Subcutaneous abdominal adipose tissue (tissue), 5 donors: ENCODE results near the gene SELENOS.

Source experiments
- H3K27ac ChIP-seq: one replicate; pipeline ENCODE4 v1.7.0; 2013; ENCODE audit warnings: low read depth, mild to moderate bottlenecking, inconsistent platforms, low read length, moderate library complexity
- H3K27me3 ChIP-seq, 5 donors: one replicate each; pipeline ENCODE4 v1.7.0; 2013; ENCODE audit warnings: low read length in 5 of 5, inconsistent platforms in 1 of 5; ENCODE audit not compliant: control insufficient read depth in 5 of 5, insufficient read depth in 4 of 5
- H3K36me3 ChIP-seq, 5 donors: one replicate each; pipeline ENCODE4 v1.7.0; 2013; ENCODE audit warnings: low read length in 5 of 5; ENCODE audit not compliant: control insufficient read depth in 5 of 5, insufficient read depth in 5 of 5
- H3K4me1 ChIP-seq, 5 donors: one replicate each; pipeline ENCODE4 v1.7.0; 2013; ENCODE audit warnings: low read length in 5 of 5, mild to moderate bottlenecking in 3 of 5, moderate library complexity in 1 of 5; ENCODE audit not compliant: control insufficient read depth in 5 of 5, insufficient read depth in 5 of 5
- H3K4me3 ChIP-seq, 5 donors: one replicate each; pipeline ENCODE4 v1.7.0; 2013; ENCODE audit warnings: low read length in 5 of 5, low read depth in 1 of 5
- H3K9ac ChIP-seq, 5 donors: one replicate each; pipeline ENCODE4 v1.7.0; 2013; ENCODE audit warnings: low read length in 5 of 5, mild to moderate bottlenecking in 4 of 5, moderate library complexity in 3 of 5
- H3K9me3 ChIP-seq, 5 donors: one replicate each; pipeline ENCODE4 v1.7.0; 2013; ENCODE audit warnings: low read length in 5 of 5; ENCODE audit not compliant: control insufficient read depth in 5 of 5
- donor health status: healthy.
- donor health status: healthy.
- donor health status: healthy.
- donor health status: healthy.
- donor health status: healthy.

Gene SELENOS

GRCh38 chr15:101320501-101321052 is 43.3 kb upstream of the SELENOS start:
- H3K9me3 ChIP-seq: no peaks in the 10 kb centered on the region
- no peak overlapping the region for H3K9ac ChIP-seq
- H3K27ac ChIP-seq: no peak overlapping the region
- peak overlapping the region in 3 of 5 donors; percentile 29 to 42 (median 39) for H3K4me3 ChIP-seq
- H3K36me3 ChIP-seq: no peaks in the 10 kb centered on the region
- H3K27me3 ChIP-seq: peaks cover 0 to 6% (median 2%) of the 10 kb centered on the region in 5 donors
- no peaks in the 10 kb centered on the region for H3K4me1 ChIP-seq

- Histone ChIP-seq H3K9me3 (no peaks in the 10 kb centered on the region), H3K36me3 (no peaks in the 10 kb centered on the region), H3K9ac (no peak overlapping the region), H3K4me3 (no peak overlapping the region), H3K27ac (no peak overlapping the region), H3K27me3 (peaks cover 0 to 6% (median 2%) of the 10 kb centered on the region in 5 donors), H3K4me1 (no peaks in the 10 kb centered on the region)
Measured at GRCh38 chr15:101318839-101319238, 41.6 kb upstream of the SELENOS start.

DNA sequence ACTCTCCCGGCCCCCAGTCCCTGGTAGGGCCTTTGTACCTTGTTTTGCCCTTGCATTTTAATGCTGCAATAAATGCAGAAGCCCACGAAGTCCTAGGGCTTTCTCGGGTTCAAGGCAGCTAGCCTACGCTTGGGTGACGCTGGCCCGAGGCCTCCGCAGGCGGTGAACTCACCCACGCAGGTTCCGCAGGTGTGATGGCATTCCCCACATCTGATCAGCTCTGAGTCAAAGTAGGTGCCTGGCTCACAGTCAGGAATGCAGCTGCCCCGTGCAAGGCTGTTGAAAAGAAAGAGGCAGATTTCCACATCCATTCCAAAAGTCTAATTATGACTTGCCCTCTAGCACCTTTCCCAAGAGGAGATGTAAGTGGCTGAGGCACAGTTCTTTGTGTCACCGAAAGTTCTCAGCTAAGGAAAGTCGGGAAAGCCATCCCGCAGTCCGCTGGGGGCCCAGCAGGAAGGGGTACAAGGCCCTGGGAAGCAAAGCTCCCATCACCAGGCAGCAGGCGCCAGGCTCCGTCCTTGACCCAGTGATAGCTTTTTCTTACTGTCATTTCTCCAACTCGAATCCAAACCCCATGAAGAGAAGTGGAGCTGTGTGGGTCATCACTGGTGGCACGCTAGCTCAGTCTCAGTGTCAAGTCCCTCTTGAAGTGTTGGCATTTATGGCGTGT is 41.0 kb upstream of the SELENOS start:
- Histone ChIP-seq H3K27ac (no peak overlapping the region), H3K9me3 (no peaks in the 10 kb centered on the region), H3K36me3 (no peaks in the 10 kb centered on the region), H3K27me3 (peaks cover 0 to 6% (median 2%) of the 10 kb centered on the region in 5 donors), H3K4me1 (peaks cover 0 to 3% (median 1%) of the 10 kb centered on the region in 5 donors), H3K4me3 (no peak overlapping the region), H3K9ac (no peak overlapping the region)

- H3K36me3 ChIP-seq: no peaks in the 10 kb centered on the region
- no peak overlapping the region for H3K9ac ChIP-seq
- H3K27ac ChIP-seq: no peak overlapping the region
- H3K4me3 ChIP-seq: no peak overlapping the region
- no peaks in the 10 kb centered on the region for H3K9me3 ChIP-seq
- peaks cover 0 to 8% (median 5%) of the 10 kb centered on the region in 5 donors for H3K4me1 ChIP-seq
- peaks cover 0 to 3% (median 2%) of the 10 kb centered on the region in 5 donors for H3K27me3 ChIP-seq
Measured at GRCh38 chr15:101317336-101317872, 40.1 kb upstream of the SELENOS start.

DNA sequence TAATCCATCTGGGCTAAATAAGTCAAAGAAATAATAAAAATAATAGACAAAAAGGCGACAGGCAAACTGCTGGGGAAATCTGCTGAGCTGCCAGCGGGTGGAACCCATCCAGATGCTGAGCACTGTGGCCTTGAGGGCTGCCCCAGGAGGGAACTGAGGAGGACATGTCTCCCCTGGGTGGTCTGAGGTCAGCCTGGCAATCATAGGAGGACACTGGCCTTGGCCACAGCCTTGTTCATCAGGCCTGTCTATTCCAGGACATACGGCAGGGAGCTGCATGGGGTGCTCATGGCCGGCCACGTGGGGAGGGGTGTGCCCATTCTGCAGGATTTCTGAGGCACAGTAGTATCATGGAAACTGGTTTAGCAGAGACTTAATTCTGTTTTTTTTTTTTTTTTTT is 39.2 kb upstream of the SELENOS start:
- peaks cover 0 to 3% (median 2%) of the 10 kb centered on the region in 5 donors for H3K27me3 ChIP-seq
- H3K9me3 ChIP-seq: no peaks in the 10 kb centered on the region
- no peak overlapping the region for H3K27ac ChIP-seq
- no peak overlapping the region for H3K4me3 ChIP-seq
- peaks cover 0 to 8% (median 5%) of the 10 kb centered on the region in 5 donors for H3K4me1 ChIP-seq
- H3K36me3 ChIP-seq: no peaks in the 10 kb centered on the region
- no peak overlapping the region for H3K9ac ChIP-seq

DNA sequence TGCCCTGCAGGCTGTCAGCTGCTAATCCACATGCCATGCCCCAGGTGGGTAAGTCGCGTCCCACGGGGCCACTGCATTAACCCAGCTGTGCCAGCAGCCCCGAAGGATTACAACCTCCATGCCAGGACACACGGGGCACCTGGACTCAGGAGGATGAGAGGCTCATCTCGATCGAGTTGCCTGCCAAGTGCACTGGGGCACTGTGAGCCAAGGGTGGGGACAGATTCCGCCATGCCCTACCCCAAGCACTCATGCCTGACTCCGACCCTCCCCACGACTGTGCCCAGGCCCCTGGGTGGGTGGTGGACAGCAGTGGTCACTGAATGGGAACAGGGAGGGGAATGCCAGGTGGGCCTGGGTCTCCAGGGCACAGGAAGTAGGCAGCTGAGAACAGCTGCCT is 38.5 kb upstream of the SELENOS start:
- Histone ChIP-seq H3K27me3 (peaks cover 0 to 3% (median 2%) of the 10 kb centered on the region in 5 donors), H3K4me1 (peaks cover 0 to 8% (median 5%) of the 10 kb centered on the region in 5 donors), H3K27ac (no peak overlapping the region), H3K9me3 (no peaks in the 10 kb centered on the region), H3K36me3 (no peaks in the 10 kb centered on the region), H3K9ac (no peak overlapping the region), H3K4me3 (no peak overlapping the region)

- Histone ChIP-seq H3K9ac (no peak overlapping the region), H3K4me1 (peaks cover 0 to 8% (median 5%) of the 10 kb centered on the region in 5 donors), H3K27ac (no peak overlapping the region), H3K9me3 (no peaks in the 10 kb centered on the region), H3K36me3 (no peaks in the 10 kb centered on the region), H3K27me3 (peaks cover 0 to 4% (median under 1%) of the 10 kb centered on the region in 5 donors), H3K4me3 (no peak overlapping the region)
Measured at GRCh38 chr15:101314336-101315125, 37.2 kb upstream of the SELENOS start.

GRCh38 chr15:101313041-101313761 is 35.9 kb upstream of the SELENOS start:
- Histone ChIP-seq H3K27ac (no peak overlapping the region), H3K9ac (no peak overlapping the region), H3K4me1 (peaks cover 0 to 8% (median 5%) of the 10 kb centered on the region in 5 donors), H3K36me3 (no peaks in the 10 kb centered on the region), H3K9me3 (no peaks in the 10 kb centered on the region), H3K4me3 (no peak overlapping the region), H3K27me3 (peaks cover 0 to 5% (median 0%) of the 10 kb centered on the region in 5 donors)

DNA sequence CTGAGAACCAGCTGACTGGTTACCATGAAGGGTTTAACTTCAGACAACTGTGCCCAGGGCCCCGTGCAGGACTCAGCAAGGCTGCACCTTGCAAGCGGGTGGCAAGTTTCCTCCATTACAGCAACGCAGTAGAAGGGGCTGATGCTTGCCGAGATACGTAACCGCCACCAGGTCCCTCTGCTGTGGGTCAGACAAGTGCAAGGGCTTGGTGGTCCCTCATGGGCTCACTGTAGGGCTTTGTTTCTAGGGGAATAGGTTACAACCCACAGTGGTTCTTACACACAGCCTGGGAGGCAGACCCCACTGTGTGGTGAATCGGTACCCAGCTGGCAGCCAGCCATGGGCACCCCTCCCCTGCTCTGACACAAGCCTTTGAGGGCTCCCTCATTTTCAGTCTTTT is 33.2 kb upstream of the SELENOS start:
- no peak overlapping the region for H3K27ac ChIP-seq
- no peaks in the 10 kb centered on the region for H3K9me3 ChIP-seq
- H3K4me1 ChIP-seq: peaks cover 0 to 8% (median 5%) of the 10 kb centered on the region in 5 donors
- peaks cover 6 to 22% (median 18%) of the 10 kb centered on the region in 5 donors for H3K27me3 ChIP-seq
- H3K36me3 ChIP-seq: no peaks in the 10 kb centered on the region
- no peak overlapping the region for H3K4me3 ChIP-seq
- no peak overlapping the region for H3K9ac ChIP-seq
